GM23338 (cell line): Measurements from ENCODE around the gene NT5DC2. TPM values are rescaled to one million over a fixed set of nuclear protein-coding genes. Genes with fewer than 3 reads are reported as not detected.

Experiments used
- ATAC-seq: fragments of 200-7000 bp; cut with Tn5 transposase; 3 replicates; pipeline ENCODE4 v1.9.1; 2020
- DNase-seq: peaks from one replicate; pipeline ENCODE4 v3.0.0-alpha.2; 2015; ENCODE audit warnings: low spot score
- H2AFZ ChIP-seq: fragments of 200-600 bp; sonication (generic); 2 replicates; pipeline ENCODE4 v1.8.0; 2016; ENCODE audit warnings: antibody characterized with exemption, mild to moderate bottlenecking, moderate library complexity
- H3F3A ChIP-seq: fragments of 200-600 bp; sonication (generic); replicated peaks from 2 replicates; pipeline ENCODE4 v1.8.0; 2017; ENCODE audit warnings: antibody characterized with exemption, mixed run types, low read depth
- H3K27ac ChIP-seq: fragments of 200-600 bp; sonication (generic); 2 replicates; pipeline ENCODE4 v1.6.1; 2016; ENCODE audit warnings: low read depth
- H3K27me3 ChIP-seq: fragments of 200-600 bp; sonication (generic); 2 replicates; pipeline ENCODE4 v1.8.0; 2016; ENCODE audit warnings: mild to moderate bottlenecking, mixed run types, moderate library complexity; ENCODE audit not compliant: insufficient read depth
- H3K36me3 ChIP-seq: fragments of 200-600 bp; sonication (generic); 2 replicates; pipeline ENCODE4 v1.8.0; 2016; ENCODE audit warnings: mild to moderate bottlenecking; ENCODE audit not compliant: insufficient read depth
- H3K4me1 ChIP-seq: fragments of 200-600 bp; sonication (generic); 2 replicates; pipeline ENCODE4 v1.8.0; 2016; ENCODE audit warnings: mild to moderate bottlenecking, moderate library complexity; ENCODE audit not compliant: insufficient read depth
- H3K4me2 ChIP-seq: fragments of 200-600 bp; sonication (generic); 2 replicates; pipeline ENCODE4 v1.7.1; 2017; ENCODE audit warnings: mixed run types
- H3K4me3 ChIP-seq: fragments of 200-600 bp; sonication (generic); 2 replicates; pipeline ENCODE4 v1.6.1; 2016; ENCODE audit warnings: mixed run types
- H3K79me2 ChIP-seq: fragments of 200-600 bp; sonication (generic); replicated peaks from 2 replicates; pipeline ENCODE4 v1.8.0; 2017; ENCODE audit warnings: mild to moderate bottlenecking; ENCODE audit not compliant: insufficient read depth
- H3K9me2 ChIP-seq: fragments of 200-600 bp; sonication (generic); 2 replicates; pipeline ENCODE4 v1.8.0; 2017; ENCODE audit not compliant: insufficient read depth
- H4K20me1 ChIP-seq: fragments of 200-600 bp; sonication (generic); replicated peaks from 2 replicates; pipeline ENCODE4 v1.8.0; 2017; ENCODE audit warnings: mild to moderate bottlenecking; ENCODE audit not compliant: insufficient read depth
- H3K27ac Mint-ChIP-seq: 2 replicates; pipeline ENCODE4 v1.8.0; 2020; ENCODE audit warnings: inconsistent platforms, mild to moderate bottlenecking, moderate library complexity, mixed read lengths
- H3K27me3 Mint-ChIP-seq: 3 replicates; pipeline ENCODE4 v1.8.0; 2022; ENCODE audit warnings: low read depth, mild to moderate bottlenecking, moderate library complexity, mixed read lengths, inconsistent platforms; ENCODE audit not compliant: insufficient read depth, poor library complexity
- H3K36me3 Mint-ChIP-seq: 3 replicates; pipeline ENCODE4 v1.8.0; 2021; ENCODE audit warnings: low read depth, mild to moderate bottlenecking, inconsistent platforms, moderate library complexity, mixed read lengths
- H3K4me1 Mint-ChIP-seq: 3 replicates; pipeline ENCODE4 v1.8.0; 2020; ENCODE audit warnings: mild to moderate bottlenecking, inconsistent platforms, mixed read lengths
- H3K4me3 Mint-ChIP-seq: 3 replicates; pipeline ENCODE4 v1.8.0; 2021; ENCODE audit warnings: moderate library complexity, mild to moderate bottlenecking, inconsistent platforms, mixed read lengths
- H3K9me3 Mint-ChIP-seq: 3 replicates; pipeline ENCODE4 v1.8.0; 2020; ENCODE audit warnings: moderate library complexity, mild to moderate bottlenecking, inconsistent platforms, mixed read lengths
- CREB1 ChIP-seq: fragments of 250-450 bp; sonication (Bioruptor Pico); IDR thresholded peaks from 2 replicates; pipeline ENCODE4 v1.5.0; 2020; ENCODE audit warnings: low read depth, mild to moderate bottlenecking, moderate library complexity
- EZH2phosphoT487 ChIP-seq: fragments of 200-600 bp; sonication (generic); IDR thresholded peaks from one replicate; pipeline ENCODE4 v1.8.1; 2018; ENCODE audit warnings: antibody characterized with exemption; ENCODE audit not compliant: unreplicated experiment
- JUNB ChIP-seq: IDR thresholded peaks from one replicate; pipeline ENCODE4 v1.6.1; 2016; ENCODE audit warnings: antibody characterized with exemption; ENCODE audit not compliant: unreplicated experiment
- NANOG ChIP-seq: IDR thresholded peaks from 2 replicates; pipeline ENCODE4 v1.6.1; 2016; ENCODE audit warnings: antibody characterized with exemption, borderline replicate concordance
- POLR2AphosphoS5 ChIP-seq: IDR thresholded peaks from 2 replicates; pipeline ENCODE4 v1.6.1; 2016; ENCODE audit warnings: antibody characterized with exemption, low read depth
- REST ChIP-seq: IDR thresholded peaks from one replicate; pipeline ENCODE4 v1.6.1; 2018; ENCODE audit warnings: antibody characterized with exemption; ENCODE audit not compliant: unreplicated experiment
- STAT1 ChIP-seq: IDR thresholded peaks from one replicate; pipeline ENCODE4 v1.6.1; 2016; ENCODE audit warnings: antibody characterized with exemption; ENCODE audit not compliant: unreplicated experiment
- ZNF114 ChIP-seq: fragments of 250-450 bp; sonication (Bioruptor Pico); IDR thresholded peaks from 2 replicates; pipeline ENCODE4 v1.5.0; 2020; ENCODE audit warnings: mild to moderate bottlenecking, moderate library complexity
- ZNF331 ChIP-seq: fragments of 250-450 bp; sonication (Bioruptor Pico); IDR thresholded peaks from 2 replicates; pipeline ENCODE4 v1.5.0; 2020; ENCODE audit warnings: low read depth, mild to moderate bottlenecking, moderate library complexity
- polyA plus RNA-seq: library from polyadenylated mRNA; unstranded; fragments of >200 nt; fragmentation: Nextera tagmentation; extraction: Ambion mirVana; gene quantifications from 2 replicates; pipeline ENCODE4 v1.2.1, GENCODE V29; 2016
- total RNA-seq: library from RNA; depleted of rRNA; stranded (reverse); fragments of >200 nt; shearing (Covaris generic); gene quantifications from 2 replicates; pipeline ENCODE4 v1.2.3, GENCODE V29; 2014
- TF ChIP-seq, protein P1 (sequence below): fragments of 250-450 bp; sonication (Bioruptor Pico); IDR thresholded peaks from 2 replicates; pipeline ENCODE4 v1.5.0; 2020; ENCODE audit warnings: mild to moderate bottlenecking, moderate library complexity
- TF ChIP-seq, protein P2 (sequence below): IDR thresholded peaks from 2 replicates; pipeline ENCODE4 v1.6.1; 2016; ENCODE audit warnings: antibody characterized with exemption
- TF ChIP-seq, protein P3 (sequence below), 2 experiments: fragments of 200-600 bp in 1 of 2; sonication (generic) in 1 of 2; conservative IDR thresholded peaks; 2 replicates each; pipeline versions ENCODE4 v1.5.1 to v1.6.1; 2016 to 2017; ENCODE audit warnings: antibody characterized with exemption in 2 of 2, low read depth in 2 of 2, mild to moderate bottlenecking in 2 of 2, moderate library complexity in 1 of 2

Gene NT5DC2
- total and polyA plus RNA-seq, 2 experiments from 2014 or later: 269 to 324 TPM

GRCh38 chr3:52544937-52545336 is 11.3 kb upstream of the NT5DC2 start (continued):
- TF ChIP-seq, protein P1, sequence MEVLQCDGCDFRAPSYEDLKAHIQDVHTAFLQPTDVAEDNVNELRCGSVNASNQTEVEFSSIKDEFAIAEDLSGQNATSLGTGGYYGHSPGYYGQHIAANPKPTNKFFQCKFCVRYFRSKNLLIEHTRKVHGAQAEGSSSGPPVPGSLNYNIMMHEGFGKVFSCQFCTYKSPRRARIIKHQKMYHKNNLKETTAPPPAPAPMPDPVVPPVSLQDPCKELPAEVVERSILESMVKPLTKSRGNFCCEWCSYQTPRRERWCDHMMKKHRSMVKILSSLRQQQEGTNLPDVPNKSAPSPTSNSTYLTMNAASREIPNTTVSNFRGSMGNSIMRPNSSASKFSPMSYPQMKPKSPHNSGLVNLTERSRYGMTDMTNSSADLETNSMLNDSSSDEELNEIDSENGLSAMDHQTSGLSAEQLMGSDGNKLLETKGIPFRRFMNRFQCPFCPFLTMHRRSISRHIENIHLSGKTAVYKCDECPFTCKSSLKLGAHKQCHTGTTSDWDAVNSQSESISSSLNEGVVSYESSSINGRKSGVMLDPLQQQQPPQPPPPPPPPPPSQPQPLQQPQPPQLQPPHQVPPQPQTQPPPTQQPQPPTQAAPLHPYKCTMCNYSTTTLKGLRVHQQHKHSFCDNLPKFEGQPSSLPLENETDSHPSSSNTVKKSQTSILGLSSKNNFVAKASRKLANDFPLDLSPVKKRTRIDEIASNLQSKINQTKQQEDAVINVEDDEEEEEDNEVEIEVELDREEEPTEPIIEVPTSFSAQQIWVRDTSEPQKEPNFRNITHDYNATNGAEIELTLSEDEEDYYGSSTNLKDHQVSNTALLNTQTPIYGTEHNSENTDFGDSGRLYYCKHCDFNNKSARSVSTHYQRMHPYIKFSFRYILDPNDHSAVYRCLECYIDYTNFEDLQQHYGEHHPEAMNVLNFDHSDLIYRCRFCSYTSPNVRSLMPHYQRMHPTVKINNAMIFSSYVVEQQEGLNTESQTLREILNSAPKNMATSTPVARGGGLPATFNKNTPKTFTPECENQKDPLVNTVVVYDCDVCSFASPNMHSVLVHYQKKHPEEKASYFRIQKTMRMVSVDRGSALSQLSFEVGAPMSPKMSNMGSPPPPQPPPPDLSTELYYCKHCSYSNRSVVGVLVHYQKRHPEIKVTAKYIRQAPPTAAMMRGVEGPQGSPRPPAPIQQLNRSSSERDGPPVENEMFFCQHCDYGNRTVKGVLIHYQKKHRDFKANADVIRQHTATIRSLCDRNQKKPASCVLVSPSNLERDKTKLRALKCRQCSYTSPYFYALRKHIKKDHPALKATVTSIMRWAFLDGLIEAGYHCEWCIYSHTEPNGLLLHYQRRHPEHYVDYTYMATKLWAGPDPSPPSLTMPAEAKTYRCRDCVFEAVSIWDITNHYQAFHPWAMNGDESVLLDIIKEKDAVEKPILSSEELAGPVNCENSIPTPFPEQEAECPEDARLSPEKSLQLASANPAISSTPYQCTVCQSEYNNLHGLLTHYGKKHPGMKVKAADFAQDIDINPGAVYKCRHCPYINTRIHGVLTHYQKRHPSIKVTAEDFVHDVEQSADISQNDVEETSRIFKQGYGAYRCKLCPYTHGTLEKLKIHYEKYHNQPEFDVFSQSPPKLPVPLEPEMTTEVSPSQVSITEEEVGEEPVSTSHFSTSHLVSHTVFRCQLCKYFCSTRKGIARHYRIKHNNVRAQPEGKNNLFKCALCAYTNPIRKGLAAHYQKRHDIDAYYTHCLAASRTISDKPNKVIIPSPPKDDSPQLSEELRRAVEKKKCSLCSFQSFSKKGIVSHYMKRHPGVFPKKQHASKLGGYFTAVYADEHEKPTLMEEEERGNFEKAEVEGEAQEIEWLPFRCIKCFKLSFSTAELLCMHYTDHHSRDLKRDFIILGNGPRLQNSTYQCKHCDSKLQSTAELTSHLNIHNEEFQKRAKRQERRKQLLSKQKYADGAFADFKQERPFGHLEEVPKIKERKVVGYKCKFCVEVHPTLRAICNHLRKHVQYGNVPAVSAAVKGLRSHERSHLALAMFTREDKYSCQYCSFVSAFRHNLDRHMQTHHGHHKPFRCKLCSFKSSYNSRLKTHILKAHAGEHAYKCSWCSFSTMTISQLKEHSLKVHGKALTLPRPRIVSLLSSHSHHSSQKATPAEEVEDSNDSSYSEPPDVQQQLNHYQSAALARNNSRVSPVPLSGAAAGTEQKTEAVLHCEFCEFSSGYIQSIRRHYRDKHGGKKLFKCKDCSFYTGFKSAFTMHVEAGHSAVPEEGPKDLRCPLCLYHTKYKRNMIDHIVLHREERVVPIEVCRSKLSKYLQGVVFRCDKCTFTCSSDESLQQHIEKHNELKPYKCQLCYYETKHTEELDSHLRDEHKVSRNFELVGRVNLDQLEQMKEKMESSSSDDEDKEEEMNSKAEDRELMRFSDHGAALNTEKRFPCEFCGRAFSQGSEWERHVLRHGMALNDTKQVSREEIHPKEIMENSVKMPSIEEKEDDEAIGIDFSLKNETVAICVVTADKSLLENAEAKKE: no peak

- no peaks in the 10 kb centered on the region for H3K9me3 Mint-ChIP-seq
- Histone ChIP-seq H3K79me2 (peaks cover 34% of the 10 kb centered on the region), H3K36me3 (peaks cover 4% of the 10 kb centered on the region; the same call in 1 of the 2 replicates), H3F3A (no peaks in the 10 kb centered on the region; the same call in none of the 2 replicates), H3K4me3 (no peak overlapping the region), H3K4me1 (peaks cover 20% of the 10 kb centered on the region), H3K4me2 (no peak overlapping the region), H3K27ac (no peak overlapping the region), H3K27me3 (no peaks in the 10 kb centered on the region), H3K9me2 (no peaks in the 10 kb centered on the region), H2AFZ (no peak overlapping the region), H4K20me1 (peaks cover 54% of the 10 kb centered on the region)
- H3K4me1 Mint-ChIP-seq: peaks cover 21% of the 10 kb centered on the region
- no peak overlapping the region for H3K4me3 Mint-ChIP-seq
- H3K27ac Mint-ChIP-seq: no peak overlapping the region
- peaks cover 15% of the 10 kb centered on the region for H3K27me3 Mint-ChIP-seq
- H3K36me3 Mint-ChIP-seq: peaks cover 28% of the 10 kb centered on the region
- no peak for DNase-seq
- no peak for ATAC-seq
- TF ChIP-seq, protein P2, sequence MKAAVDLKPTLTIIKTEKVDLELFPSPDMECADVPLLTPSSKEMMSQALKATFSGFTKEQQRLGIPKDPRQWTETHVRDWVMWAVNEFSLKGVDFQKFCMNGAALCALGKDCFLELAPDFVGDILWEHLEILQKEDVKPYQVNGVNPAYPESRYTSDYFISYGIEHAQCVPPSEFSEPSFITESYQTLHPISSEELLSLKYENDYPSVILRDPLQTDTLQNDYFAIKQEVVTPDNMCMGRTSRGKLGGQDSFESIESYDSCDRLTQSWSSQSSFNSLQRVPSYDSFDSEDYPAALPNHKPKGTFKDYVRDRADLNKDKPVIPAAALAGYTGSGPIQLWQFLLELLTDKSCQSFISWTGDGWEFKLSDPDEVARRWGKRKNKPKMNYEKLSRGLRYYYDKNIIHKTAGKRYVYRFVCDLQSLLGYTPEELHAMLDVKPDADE: no peak
- TF ChIP-seq REST: no peak
- no peak for TF ChIP-seq CREB1
- TF ChIP-seq ZNF114 (CRISPR knock-in tag): no peak
- no peak for TF ChIP-seq JUNB
- no peak for TF ChIP-seq POLR2AphosphoS5
- TF ChIP-seq STAT1: no peak
- no peak for TF ChIP-seq EZH2phosphoT487
- TF ChIP-seq, protein P3, sequence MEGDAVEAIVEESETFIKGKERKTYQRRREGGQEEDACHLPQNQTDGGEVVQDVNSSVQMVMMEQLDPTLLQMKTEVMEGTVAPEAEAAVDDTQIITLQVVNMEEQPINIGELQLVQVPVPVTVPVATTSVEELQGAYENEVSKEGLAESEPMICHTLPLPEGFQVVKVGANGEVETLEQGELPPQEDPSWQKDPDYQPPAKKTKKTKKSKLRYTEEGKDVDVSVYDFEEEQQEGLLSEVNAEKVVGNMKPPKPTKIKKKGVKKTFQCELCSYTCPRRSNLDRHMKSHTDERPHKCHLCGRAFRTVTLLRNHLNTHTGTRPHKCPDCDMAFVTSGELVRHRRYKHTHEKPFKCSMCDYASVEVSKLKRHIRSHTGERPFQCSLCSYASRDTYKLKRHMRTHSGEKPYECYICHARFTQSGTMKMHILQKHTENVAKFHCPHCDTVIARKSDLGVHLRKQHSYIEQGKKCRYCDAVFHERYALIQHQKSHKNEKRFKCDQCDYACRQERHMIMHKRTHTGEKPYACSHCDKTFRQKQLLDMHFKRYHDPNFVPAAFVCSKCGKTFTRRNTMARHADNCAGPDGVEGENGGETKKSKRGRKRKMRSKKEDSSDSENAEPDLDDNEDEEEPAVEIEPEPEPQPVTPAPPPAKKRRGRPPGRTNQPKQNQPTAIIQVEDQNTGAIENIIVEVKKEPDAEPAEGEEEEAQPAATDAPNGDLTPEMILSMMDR (conservative IDR thresholded peaks at IDR 0.05; ENCODE audit: low read depth in 2 of 2): no peak
- TF ChIP-seq ZNF331 (CRISPR knock-in tag): no peak
- TF ChIP-seq NANOG: no peak
Observed at GRCh38 chr3:52541050-52541449, 7.4 kb upstream of the NT5DC2 start.
